Measurements from ENCODE around the gene AR. TPM values are rescaled to one million over a fixed set of nuclear protein-coding genes. Genes with fewer than 3 reads are reported as not detected.

Gene AR
- polyA plus RNA-seq, 1 donor from 2014 or later = 1.1 TPM

GRCh38 chrX:67536564-67536963, 7.3 kb upstream of the AR start:
- Histone ChIP-seq H3F3A (ENCODE audit: insufficient read depth, low read length, poor library complexity, severe bottlenecking) (no peaks in the 10 kb centered on the region), H3K9ac (ENCODE audit: low read length) (no peak overlapping the region), H3K9me3 (ENCODE audit: low read length) (no peaks in the 10 kb centered on the region), H3K27me3 (ENCODE audit: insufficient read depth, low read depth, low read length) (no peaks in the 10 kb centered on the region), H3K4me2 (ENCODE audit: low read length) (no peak overlapping the region), H3K4me3 (ENCODE audit: low read length) (no peak overlapping the region), H3K79me2 (replicated peaks; ENCODE audit: insufficient read depth, low read length) (no peaks in the 10 kb centered on the region), H3K9me2 (ENCODE audit: insufficient read depth, low read length) (no peaks in the 10 kb centered on the region), H2AFZ (ENCODE audit: low read depth, low read length) (no peak overlapping the region), H3K27ac (ENCODE audit: low read length) (no peak overlapping the region), H4K20me1 (ENCODE audit: insufficient read depth) (no peaks in the 10 kb centered on the region), H3K36me3 (ENCODE audit: insufficient read depth, low read length) (no peaks in the 10 kb centered on the region)
- TF ChIP-seq TAF1 (IDR thresholded peaks at IDR 0.05; ENCODE audit: low read depth) = no peak
- TF ChIP-seq SMC3 (conservative IDR thresholded peaks at IDR 0.05; ENCODE audit: poor library complexity) = no peak
- TF ChIP-seq CTCF (IDR thresholded peaks at IDR 0.05; ENCODE audit: poor library complexity, severe bottlenecking) = no peak
- TF ChIP-seq EP300 (conservative IDR thresholded peaks at IDR 0.05; ENCODE audit: poor library complexity, severe bottlenecking) = no peak
- no peak for TF ChIP-seq RAD21 (conservative IDR thresholded peaks at IDR 0.05)
- no peak for TF ChIP-seq EZH2 (IDR thresholded peaks at IDR 0.05; ENCODE audit: borderline replicate concordance, insufficient read depth, low read length, poor library complexity, severe bottlenecking)
- no peak for TF ChIP-seq REST (IDR thresholded peaks at IDR 0.05; ENCODE audit: borderline replicate concordance)
- no peak for TF ChIP-seq POLR2AphosphoS5 (IDR thresholded peaks at IDR 0.05)

DNA sequence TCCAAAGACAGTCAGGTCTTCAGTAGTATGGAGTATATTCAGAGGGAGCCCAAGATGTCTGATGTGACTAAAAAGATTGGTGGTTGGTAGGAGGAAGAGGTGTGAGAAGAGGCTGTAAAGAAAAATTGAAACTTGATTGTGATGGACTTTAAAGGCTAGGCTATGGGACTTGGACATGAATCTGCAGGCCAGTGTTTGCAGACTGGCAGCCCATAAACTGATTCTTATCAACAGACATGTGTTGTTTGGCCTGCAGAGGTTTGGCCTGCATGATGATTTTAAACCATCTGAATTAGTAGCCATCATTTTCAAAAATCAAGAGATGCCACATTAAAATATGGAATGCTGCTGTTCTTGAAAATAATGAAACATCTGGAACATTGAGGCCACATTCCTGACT, 5.4 kb upstream of the AR start:
- H3K9ac ChIP-seq (ENCODE audit: low read length) = no peak overlapping the region
- H3K9me2 ChIP-seq (ENCODE audit: insufficient read depth, low read length) = no peaks in the 10 kb centered on the region
- no peaks in the 10 kb centered on the region for H4K20me1 ChIP-seq (ENCODE audit: insufficient read depth)
- no peaks in the 10 kb centered on the region for H3K9me3 ChIP-seq (ENCODE audit: low read length)
- H3K27me3 ChIP-seq (ENCODE audit: insufficient read depth, low read depth, low read length) = no peaks in the 10 kb centered on the region
- no peak overlapping the region for H3K4me2 ChIP-seq (ENCODE audit: low read length)
- no peak overlapping the region for H3K27ac ChIP-seq (ENCODE audit: low read length)
- TF ChIP-seq CTCF (IDR thresholded peaks at IDR 0.05; ENCODE audit: poor library complexity, severe bottlenecking) (no peak), REST (IDR thresholded peaks at IDR 0.05; ENCODE audit: borderline replicate concordance) (no peak), SMC3 (conservative IDR thresholded peaks at IDR 0.05; ENCODE audit: poor library complexity) (no peak), POLR2AphosphoS5 (IDR thresholded peaks at IDR 0.05) (no peak), TAF1 (IDR thresholded peaks at IDR 0.05; ENCODE audit: low read depth) (no peak), RAD21 (conservative IDR thresholded peaks at IDR 0.05) (no peak), MXI1 (conservative IDR thresholded peaks at IDR 0.05; ENCODE audit: poor library complexity, severe bottlenecking) (no peak), EZH2 (IDR thresholded peaks at IDR 0.05; ENCODE audit: borderline replicate concordance, insufficient read depth, low read length, poor library complexity, severe bottlenecking) (no peak)
- no peak overlapping the region for H3K4me3 ChIP-seq (ENCODE audit: low read length)
- no peaks in the 10 kb centered on the region for H3K79me2 ChIP-seq (replicated peaks; ENCODE audit: insufficient read depth, low read length)
- no peaks in the 10 kb centered on the region for H3F3A ChIP-seq (ENCODE audit: insufficient read depth, low read length, poor library complexity, severe bottlenecking)
- H2AFZ ChIP-seq (ENCODE audit: low read depth, low read length) = no peak overlapping the region
- H3K36me3 ChIP-seq (ENCODE audit: insufficient read depth, low read length) = no peaks in the 10 kb centered on the region

Measured in neural cell (in vitro differentiated cells).